PC-3 (cell line): ENCODE results near the gene ASB16. TPM values are rescaled to one million over a fixed set of nuclear protein-coding genes. Genes with fewer than 3 reads are reported as not detected.

ENCODE experiments used
- ATAC-seq: fragments of 200-7000 bp; cut with Tn5 transposase; 2 replicates; pipeline ENCODE4 v1.9.1; 2020; ENCODE audit warnings: mild to moderate bottlenecking, moderate library complexity
- BruUV-seq: library from RNA; stranded (reverse); fragments of 400-500 nt; replicated peaks from 2 replicates; lab custom pipeline; 2021; lab: Mats Ljungman, UMichigan
- CTCF ChIA-PET: fragments of 300-600 bp; sonication (Branson Sonifier 250); formaldehyde crosslinking; loops from one replicate; lab custom pipeline; 2022; ENCODE audit warnings: antibody characterized with exemption; lab: Charles Lee
- POLR2A ChIA-PET: fragments of 300-600 bp; sonication (Branson Sonifier 250); formaldehyde crosslinking; loops from one replicate; lab custom pipeline; 2022; ENCODE audit warnings: antibody characterized with exemption; ENCODE audit not compliant: unreplicated experiment; lab: Charles Lee
- DNase-seq: peaks from one replicate; pipeline ENCODE4 v3.0.0-alpha.2; 2015
- H2AFZ ChIP-seq: fragments of 300-600 bp; sonication (generic); 2 replicates; pipeline ENCODE4 v1.6.0; 2016; ENCODE audit warnings: antibody characterized with exemption, low read length
- H3F3A ChIP-seq: fragments of 300-600 bp; sonication (generic); one replicate; pipeline ENCODE4 v1.6.0; 2017; ENCODE audit warnings: antibody characterized with exemption, low read length, control low read depth, mild to moderate bottlenecking; ENCODE audit not compliant: unreplicated experiment
- H3K27ac ChIP-seq: fragments of 300-600 bp; sonication (generic); 2 replicates; pipeline ENCODE4 v1.5.1; 2016; ENCODE audit warnings: mild to moderate bottlenecking, low read length
- H3K27me3 ChIP-seq: fragments of 300-600 bp; sonication (generic); 2 replicates; pipeline ENCODE4 v1.6.1; 2016; ENCODE audit warnings: low read length, mixed read lengths
- H3K36me3 ChIP-seq: fragments of 300-600 bp; sonication (generic); 2 replicates; pipeline ENCODE4 v1.6.1; 2016; ENCODE audit warnings: low read depth, mixed run types, low read length, mixed read lengths
- H3K4me1 ChIP-seq: fragments of 300-600 bp; sonication (generic); 2 replicates; pipeline ENCODE4 v1.5.1; 2016; ENCODE audit warnings: low read length; ENCODE audit not compliant: insufficient read depth
- H3K4me2 ChIP-seq: fragments of 300-600 bp; sonication (generic); 2 replicates; pipeline ENCODE4 v1.6.0; 2016; ENCODE audit warnings: low read length
- H3K4me3 ChIP-seq: fragments of 300-600 bp; sonication (generic); 2 replicates; pipeline ENCODE4 v1.5.1; 2016; ENCODE audit warnings: mild to moderate bottlenecking, low read length, mixed read lengths
- H3K79me2 ChIP-seq: fragments of 300-600 bp; sonication (generic); 2 replicates; pipeline ENCODE4 v1.6.1; 2017; ENCODE audit warnings: low read length, mixed read lengths
- H3K9ac ChIP-seq: fragments of 300-600 bp; sonication (generic); 2 replicates; pipeline ENCODE4 v1.6.0; 2016; ENCODE audit warnings: mild to moderate bottlenecking, low read length
- H3K9me2 ChIP-seq: fragments of 300-600 bp; sonication (generic); replicated peaks from 2 replicates; pipeline ENCODE4 v1.6.1; 2016; ENCODE audit warnings: mixed run types, low read length, mixed read lengths
- H3K9me3 ChIP-seq: fragments of 300-600 bp; sonication (generic); 2 replicates; pipeline ENCODE4 v1.6.1; 2016; ENCODE audit warnings: low read length, mixed read lengths
- H4K20me1 ChIP-seq: fragments of 300-600 bp; sonication (generic); 2 replicates; pipeline ENCODE4 v1.6.1; 2016; ENCODE audit warnings: low read length, mixed read lengths
- CTCF ChIP-seq: fragments of 300-600 bp; sonication (generic); conservative IDR thresholded peaks from 2 replicates; pipeline ENCODE4 v1.5.1; 2017; ENCODE audit warnings: antibody characterized with exemption, low read depth, mild to moderate bottlenecking, low read length
- EZH2 ChIP-seq: fragments of 300-600 bp; sonication (generic); IDR thresholded peaks from one replicate; pipeline ENCODE4 v1.6.1; 2017; ENCODE audit warnings: antibody characterized with exemption, mild to moderate bottlenecking, low read length; ENCODE audit not compliant: unreplicated experiment
- EZH2phosphoT487 ChIP-seq: fragments of 300-600 bp; sonication (generic); IDR thresholded peaks from 2 replicates; pipeline ENCODE4 v1.6.1; 2018; ENCODE audit warnings: mild to moderate bottlenecking, antibody characterized with exemption, low read length, borderline replicate concordance
- intact Hi-C: fragments of 100-400 bp; cut with micrococcal nuclease; formaldehyde crosslinking; loops from 2 replicates; pipeline ENCODE4 v1.9.0; 2023
- total RNA-seq: library from RNA; depleted of rRNA; stranded (reverse); fragments of >200 nt; gene quantifications from 2 replicates; pipeline ENCODE4 v1.2.3, GENCODE V29; 2014

The ASB16 gene
- total RNA-seq, 1 experiment from 2014 or later: 0.51 TPM

DNA sequence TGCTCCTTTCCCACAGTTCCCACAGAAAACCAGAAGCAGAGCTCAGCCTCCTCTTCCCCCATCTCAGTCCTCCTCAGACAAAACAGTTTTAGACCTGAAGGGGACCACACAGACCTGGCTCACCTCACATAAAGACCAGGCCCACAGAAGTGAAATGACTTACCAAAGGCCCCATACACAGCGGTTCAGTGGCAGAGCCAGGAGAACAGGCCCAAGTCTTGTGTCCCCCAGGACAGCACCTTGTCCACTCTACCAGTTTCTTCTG is 43.7 kb downstream of the ASB16 start:
- Histone ChIP-seq H3F3A (no peaks in the 10 kb centered on the region), H3K4me3 (no peak overlapping the region), H3K4me2 (no peak overlapping the region), H3K27me3 (no peaks in the 10 kb centered on the region), H2AFZ (no peak overlapping the region), H3K36me3 (peaks cover 56% of the 10 kb centered on the region), H3K9me2 (no peaks in the 10 kb centered on the region), H4K20me1 (no peaks in the 10 kb centered on the region), H3K4me1 (peaks cover 31% of the 10 kb centered on the region), H3K79me2 (peaks cover 32% of the 10 kb centered on the region), H3K9ac (no peak overlapping the region), H3K9me3 (no peaks in the 10 kb centered on the region), H3K27ac (no peak overlapping the region)
- ChIA-PET POLR2A (interaction anchor here (0.7 kb wide), 1 partner anchor 365 kb away, joined by 3 read pairs; no protein-coding TSS in a partner anchor), CTCF (interaction anchor here (0.6 to 1.1 kb wide), 2 partner anchors 14 to 111 kb away, joined by 4 read pairs; partner anchors contain the start of genes ATXN7L3 and SLC25A39)
- DNase-seq: no peak
- intact Hi-C loops: no loop called here
- no TSS peak for BruUV-seq
- ATAC-seq: no peak
- TF ChIP-seq CTCF (no peak), EZH2 (no peak), EZH2phosphoT487 (no peak)

- no peak for DNase-seq
- Histone ChIP-seq H3K4me3 (no peak overlapping the region), H3K27ac (no peak overlapping the region), H3K9ac (no peak overlapping the region), H3K79me2 (peaks cover 34% of the 10 kb centered on the region), H3F3A (no peaks in the 10 kb centered on the region), H3K4me2 (no peak overlapping the region), H4K20me1 (no peaks in the 10 kb centered on the region), H2AFZ (no peak overlapping the region), H3K27me3 (no peaks in the 10 kb centered on the region), H3K9me3 (no peaks in the 10 kb centered on the region), H3K4me1 (peaks cover 24% of the 10 kb centered on the region), H3K9me2 (no peaks in the 10 kb centered on the region), H3K36me3 (peaks cover 50% of the 10 kb centered on the region)
- POLR2A ChIA-PET: no interaction called here
- no TSS peak for BruUV-seq
- TF ChIP-seq EZH2phosphoT487 (no peak), CTCF (no peak), EZH2 (no peak)
- intact Hi-C loops: no loop called here
- ATAC-seq: no peak
- CTCF ChIA-PET: no interaction called here
Observed at GRCh38 chr17:44214896-44215295, 44.4 kb downstream of the ASB16 start.

- Histone ChIP-seq H3K4me1 (peaks cover 16% of the 10 kb centered on the region), H3K4me3 (no peak overlapping the region; the same call in 1 of the 2 replicates), H3K9ac (no peak overlapping the region), H2AFZ (no peak overlapping the region), H4K20me1 (no peaks in the 10 kb centered on the region), H3K4me2 (no peak overlapping the region), H3K9me3 (no peaks in the 10 kb centered on the region), H3K79me2 (peaks cover 45% of the 10 kb centered on the region), H3K9me2 (no peaks in the 10 kb centered on the region), H3K27ac (no peak overlapping the region), H3F3A (no peaks in the 10 kb centered on the region), H3K36me3 (peaks cover 45% of the 10 kb centered on the region), H3K27me3 (no peaks in the 10 kb centered on the region)
- CTCF ChIA-PET: no interaction called here
- POLR2A ChIA-PET: no interaction called here
- DNase-seq (no peak), ATAC-seq (no peak)
- intact Hi-C loops: no loop called here
- TF ChIP-seq CTCF (no peak), EZH2phosphoT487 (no peak), EZH2 (no peak)
- BruUV-seq: TSS peak; percentile 12
Observed at GRCh38 chr17:44216173-44216572, 45.7 kb downstream of the ASB16 start.
